ENCODE results near the gene SMOC1. TPM values are rescaled to one million over a fixed set of nuclear protein-coding genes. Genes with fewer than 3 reads are reported as not detected.

The SMOC1 gene
- total RNA-seq, 1 experiment from 2014 or later: 0.46 TPM

DNA sequence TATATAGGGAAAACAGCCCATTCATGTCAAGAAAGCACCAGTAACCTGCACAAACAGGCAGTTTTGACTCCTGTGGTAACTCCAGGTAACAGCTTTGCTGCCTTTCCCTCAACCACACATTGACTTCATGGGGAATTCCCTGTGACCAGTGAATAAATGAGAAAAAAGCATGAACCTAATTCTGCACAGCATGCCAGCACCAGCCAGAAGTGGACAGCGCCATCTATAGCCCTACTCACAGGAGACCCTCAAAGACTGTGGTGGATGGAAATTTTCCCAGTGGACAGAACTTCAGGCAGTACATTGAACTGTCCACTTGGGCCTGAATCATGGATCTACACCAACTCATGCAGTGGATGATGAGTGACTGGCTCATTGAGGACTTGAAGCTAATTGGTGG, 157.4 kb downstream of the SMOC1 start:
- ChIA-PET POLR2A (no interaction called here), CTCF (no interaction called here)
- DNase-seq (ENCODE audit: low read depth, low spot score) (no peak), ATAC-seq (no peak)
- H3K4me1 ChIP-seq (ENCODE audit: control insufficient read depth, insufficient read depth, low read length): no peaks in the 10 kb centered on the region
- TF ChIP-seq POLR2AphosphoS5 (IDR thresholded peaks at IDR 0.05; ENCODE audit: low read depth, low read length): no peak
- TF ChIP-seq TCF7L2 (IDR thresholded peaks at IDR 0.05; ENCODE audit: low read depth, low read length): no peak
- TF ChIP-seq, protein P1, sequence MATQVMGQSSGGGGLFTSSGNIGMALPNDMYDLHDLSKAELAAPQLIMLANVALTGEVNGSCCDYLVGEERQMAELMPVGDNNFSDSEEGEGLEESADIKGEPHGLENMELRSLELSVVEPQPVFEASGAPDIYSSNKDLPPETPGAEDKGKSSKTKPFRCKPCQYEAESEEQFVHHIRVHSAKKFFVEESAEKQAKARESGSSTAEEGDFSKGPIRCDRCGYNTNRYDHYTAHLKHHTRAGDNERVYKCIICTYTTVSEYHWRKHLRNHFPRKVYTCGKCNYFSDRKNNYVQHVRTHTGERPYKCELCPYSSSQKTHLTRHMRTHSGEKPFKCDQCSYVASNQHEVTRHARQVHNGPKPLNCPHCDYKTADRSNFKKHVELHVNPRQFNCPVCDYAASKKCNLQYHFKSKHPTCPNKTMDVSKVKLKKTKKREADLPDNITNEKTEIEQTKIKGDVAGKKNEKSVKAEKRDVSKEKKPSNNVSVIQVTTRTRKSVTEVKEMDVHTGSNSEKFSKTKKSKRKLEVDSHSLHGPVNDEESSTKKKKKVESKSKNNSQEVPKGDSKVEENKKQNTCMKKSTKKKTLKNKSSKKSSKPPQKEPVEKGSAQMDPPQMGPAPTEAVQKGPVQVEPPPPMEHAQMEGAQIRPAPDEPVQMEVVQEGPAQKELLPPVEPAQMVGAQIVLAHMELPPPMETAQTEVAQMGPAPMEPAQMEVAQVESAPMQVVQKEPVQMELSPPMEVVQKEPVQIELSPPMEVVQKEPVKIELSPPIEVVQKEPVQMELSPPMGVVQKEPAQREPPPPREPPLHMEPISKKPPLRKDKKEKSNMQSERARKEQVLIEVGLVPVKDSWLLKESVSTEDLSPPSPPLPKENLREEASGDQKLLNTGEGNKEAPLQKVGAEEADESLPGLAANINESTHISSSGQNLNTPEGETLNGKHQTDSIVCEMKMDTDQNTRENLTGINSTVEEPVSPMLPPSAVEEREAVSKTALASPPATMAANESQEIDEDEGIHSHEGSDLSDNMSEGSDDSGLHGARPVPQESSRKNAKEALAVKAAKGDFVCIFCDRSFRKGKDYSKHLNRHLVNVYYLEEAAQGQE (IDR thresholded peaks at IDR 0.05; ENCODE audit: insufficient read depth in 1 of 2, low read depth in 2 of 2, low read length in 1 of 2): no peak
- TF ChIP-seq, protein P2, sequence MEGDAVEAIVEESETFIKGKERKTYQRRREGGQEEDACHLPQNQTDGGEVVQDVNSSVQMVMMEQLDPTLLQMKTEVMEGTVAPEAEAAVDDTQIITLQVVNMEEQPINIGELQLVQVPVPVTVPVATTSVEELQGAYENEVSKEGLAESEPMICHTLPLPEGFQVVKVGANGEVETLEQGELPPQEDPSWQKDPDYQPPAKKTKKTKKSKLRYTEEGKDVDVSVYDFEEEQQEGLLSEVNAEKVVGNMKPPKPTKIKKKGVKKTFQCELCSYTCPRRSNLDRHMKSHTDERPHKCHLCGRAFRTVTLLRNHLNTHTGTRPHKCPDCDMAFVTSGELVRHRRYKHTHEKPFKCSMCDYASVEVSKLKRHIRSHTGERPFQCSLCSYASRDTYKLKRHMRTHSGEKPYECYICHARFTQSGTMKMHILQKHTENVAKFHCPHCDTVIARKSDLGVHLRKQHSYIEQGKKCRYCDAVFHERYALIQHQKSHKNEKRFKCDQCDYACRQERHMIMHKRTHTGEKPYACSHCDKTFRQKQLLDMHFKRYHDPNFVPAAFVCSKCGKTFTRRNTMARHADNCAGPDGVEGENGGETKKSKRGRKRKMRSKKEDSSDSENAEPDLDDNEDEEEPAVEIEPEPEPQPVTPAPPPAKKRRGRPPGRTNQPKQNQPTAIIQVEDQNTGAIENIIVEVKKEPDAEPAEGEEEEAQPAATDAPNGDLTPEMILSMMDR (IDR thresholded peaks at IDR 0.05): no peak
- no peak overlapping the region for H3K4me3 ChIP-seq (ENCODE audit: low read depth in 2 of 2, low read length in 2 of 2)
- intact Hi-C loops (cut with micrococcal nuclease; ENCODE audit: unreplicated experiment): no loop called here
- in situ Hi-C loops (cut with HindIII; ENCODE audit: low pct_unique_long_range_greater_than_20kb, low sequenced_read_pairs): no loop called here
- H3K27me3 ChIP-seq (ENCODE audit: control insufficient read depth, insufficient read depth, low read length): peaks cover 2% of the 10 kb centered on the region
- H3K36me3 ChIP-seq (ENCODE audit: control insufficient read depth, insufficient read depth, low read length): no peaks in the 10 kb centered on the region
- no peak overlapping the region for H3K27ac ChIP-seq (ENCODE audit: low read length)
- H3K9me3 ChIP-seq (ENCODE audit: control insufficient read depth, insufficient read depth, low read depth, low read length): no peaks in the 10 kb centered on the region
- no TSS peak for BruUV-seq (replicated peaks)

DNA sequence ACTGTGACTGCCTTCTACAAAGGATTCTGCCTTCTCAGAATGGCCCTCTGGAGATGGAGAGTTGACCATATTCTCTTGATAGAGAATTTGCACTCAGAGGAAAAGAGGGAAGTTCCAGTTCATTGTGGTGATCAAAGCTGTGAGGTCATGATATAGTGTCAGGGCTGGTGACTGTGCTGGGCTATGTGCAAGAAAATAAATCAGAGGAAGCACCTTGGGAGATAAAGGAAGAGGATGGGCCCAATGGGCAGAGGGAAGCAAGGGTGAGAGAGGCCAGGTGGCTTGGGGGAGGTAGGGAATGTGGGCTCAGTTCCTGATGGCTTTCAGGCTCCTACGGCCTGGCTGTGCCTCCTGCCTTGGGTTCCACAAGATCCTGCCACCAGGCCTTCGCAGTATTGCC, 163.8 kb downstream of the SMOC1 start:
- TF ChIP-seq SIN3A (IDR thresholded peaks at IDR 0.05; ENCODE audit: borderline replicate concordance, insufficient read depth, low read depth, low read length) (no peak), POLR2AphosphoS5 (IDR thresholded peaks at IDR 0.05; ENCODE audit: low read depth, low read length) (no peak), TCF7L2 (IDR thresholded peaks at IDR 0.05; ENCODE audit: low read depth, low read length) (no peak)
- TF ChIP-seq, protein P1 (IDR thresholded peaks at IDR 0.05; ENCODE audit: insufficient read depth in 1 of 2, low read depth in 2 of 2, low read length in 1 of 2): no peak
- TF ChIP-seq, protein P2 (IDR thresholded peaks at IDR 0.05): no peak
- H3K27ac ChIP-seq (ENCODE audit: low read length): no peak overlapping the region
- H3K4me3 ChIP-seq (ENCODE audit: low read depth in 2 of 2, low read length in 2 of 2): no peak overlapping the region
- no peaks in the 10 kb centered on the region for H3K9me3 ChIP-seq (ENCODE audit: control insufficient read depth, insufficient read depth, low read depth, low read length)
- no TSS peak for BruUV-seq (replicated peaks)
- peaks cover 4% of the 10 kb centered on the region for H3K27me3 ChIP-seq (ENCODE audit: control insufficient read depth, insufficient read depth, low read length)
- DNase-seq (ENCODE audit: low read depth, low spot score): no peak
- no peak for ATAC-seq
- in situ Hi-C loops (cut with HindIII; ENCODE audit: low pct_unique_long_range_greater_than_20kb, low sequenced_read_pairs): no loop called here
- POLR2A ChIA-PET: no interaction called here
- CTCF ChIA-PET: no interaction called here
- intact Hi-C loops (cut with micrococcal nuclease; ENCODE audit: unreplicated experiment): no loop called here
- H3K4me1 ChIP-seq (ENCODE audit: control insufficient read depth, insufficient read depth, low read length): no peaks in the 10 kb centered on the region
- H3K36me3 ChIP-seq (ENCODE audit: control insufficient read depth, insufficient read depth, low read length): no peaks in the 10 kb centered on the region

Data from Panc1 (cell line).